SU-DHL-6 (cell line): ENCODE results near the gene CADM2.

ENCODE experiments used
- H2AFZ ChIP-seq: fragments of 200-600 bp; sonication (generic); 2 replicates; pipeline ENCODE4 v1.6.1; 2014; ENCODE audit warnings: low read depth, mild to moderate bottlenecking, moderate library complexity, mixed read lengths, antibody characterized with exemption, low read length; ENCODE audit not compliant: severe bottlenecking
- H3F3A ChIP-seq: fragments of 200-600 bp; shearing (Covaris generic); 2 replicates; pipeline ENCODE4 v1.6.0; 2016; ENCODE audit warnings: antibody characterized with exemption, mild to moderate bottlenecking; ENCODE audit not compliant: insufficient read depth
- H3K27ac ChIP-seq: fragments of 200-600 bp; sonication (generic); 2 replicates; pipeline ENCODE4 v1.5.1; 2016; ENCODE audit warnings: low read depth, mild to moderate bottlenecking, low read length, moderate library complexity, mixed read lengths
- H3K27me3 ChIP-seq: fragments of 200-600 bp; sonication (generic), shearing (Covaris generic); 2 replicates; pipeline ENCODE4 v1.6.0; 2014; ENCODE audit warnings: mild to moderate bottlenecking, low read length
- H3K36me3 ChIP-seq: fragments of 200-600 bp; sonication (generic); 2 replicates; pipeline ENCODE4 v1.6.1; 2014; ENCODE audit warnings: mild to moderate bottlenecking, low read length, mixed read lengths
- H3K4me2 ChIP-seq: fragments of 300-600, 200-600 bp; shearing (Covaris generic), sonication (generic); 2 replicates; pipeline ENCODE4 v1.6.0; 2014; ENCODE audit warnings: low read length, low read depth, mild to moderate bottlenecking; ENCODE audit not compliant: poor library complexity, severe bottlenecking
- H3K4me3 ChIP-seq: fragments of 200-600 bp; sonication (generic); 2 replicates; pipeline ENCODE4 v1.5.1; 2014; ENCODE audit warnings: antibody characterized with exemption, low read length, mild to moderate bottlenecking, mixed read lengths; ENCODE audit not compliant: insufficient read depth, poor library complexity, severe bottlenecking
- H3K79me2 ChIP-seq: fragments of 200-600 bp; sonication (generic); 2 replicates; pipeline ENCODE4 v1.6.1; 2014; ENCODE audit warnings: mild to moderate bottlenecking, low read length, moderate library complexity; ENCODE audit not compliant: insufficient read depth
- H3K9ac ChIP-seq: fragments of 200-600 bp; sonication (generic); 2 replicates; pipeline ENCODE4 v1.7.0; 2014; ENCODE audit warnings: mild to moderate bottlenecking, low read length
- H3K9me2 ChIP-seq: fragments of 200-600 bp; sonication (generic); replicated peaks from 2 replicates; pipeline ENCODE4 v1.6.1; 2014; ENCODE audit warnings: low read length; ENCODE audit not compliant: insufficient read depth
- H3K9me3 ChIP-seq: fragments of 200-600 bp; sonication (generic); 2 replicates; pipeline ENCODE4 v1.6.1; 2014; ENCODE audit warnings: low read length, mixed read lengths; ENCODE audit not compliant: insufficient read depth
- H4K20me1 ChIP-seq: fragments of 200-600 bp; sonication (generic); 2 replicates; pipeline ENCODE4 v1.6.1; 2014; ENCODE audit warnings: low read depth, mild to moderate bottlenecking, antibody characterized with exemption, low read length, moderate library complexity, mixed read lengths
- CTCF ChIP-seq: fragments of 200-600 bp; sonication (generic); IDR thresholded peaks from one replicate; pipeline ENCODE4 v1.5.1; 2017; ENCODE audit warnings: antibody characterized with exemption, mild to moderate bottlenecking, low read length, moderate library complexity; ENCODE audit not compliant: insufficient read depth, poor library complexity, severe bottlenecking
- EZH2phosphoT487 ChIP-seq: fragments of 200-600 bp; sonication (generic), shearing (Covaris generic); conservative IDR thresholded peaks from 2 replicates; pipeline ENCODE4 v1.6.1; 2018; ENCODE audit warnings: mild to moderate bottlenecking, antibody characterized with exemption, low read length, moderate library complexity, mixed read lengths

The CADM2 gene

GRCh38 chr3:85933326-85933725, 974.5 kb downstream of the CADM2 start:
- Histone ChIP-seq H3K9ac (no peak overlapping the region), H4K20me1 (no peaks in the 10 kb centered on the region), H2AFZ (no peak overlapping the region), H3K79me2 (no peaks in the 10 kb centered on the region), H3K9me3 (no peaks in the 10 kb centered on the region), H3F3A (no peaks in the 10 kb centered on the region), H3K4me3 (no peak overlapping the region), H3K4me2 (no peak overlapping the region), H3K36me3 (no peaks in the 10 kb centered on the region), H3K27me3 (no peaks in the 10 kb centered on the region), H3K27ac (no peak overlapping the region), H3K9me2 (no peaks in the 10 kb centered on the region)
- TF ChIP-seq EZH2phosphoT487 (no peak), CTCF (no peak)

DNA sequence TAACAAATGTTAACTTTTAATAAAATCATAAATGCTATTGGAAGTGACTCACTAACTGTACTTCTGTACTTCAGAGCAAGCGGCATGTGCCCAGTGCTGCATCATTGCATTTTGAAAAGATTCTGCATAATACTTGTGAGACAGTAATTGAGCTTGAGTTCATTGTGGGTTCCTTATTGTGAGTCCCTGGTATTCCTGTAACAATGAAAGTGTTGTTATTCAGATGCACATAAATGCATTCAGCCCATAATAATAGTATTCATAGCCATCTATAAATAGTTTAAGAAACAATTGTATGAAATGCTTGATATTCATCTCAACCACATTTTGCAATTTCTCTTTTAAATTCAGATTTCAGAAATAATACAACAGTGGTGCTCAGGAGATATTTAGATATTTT, 976.4 kb downstream of the CADM2 start:
- H3F3A ChIP-seq = no peaks in the 10 kb centered on the region
- no peaks in the 10 kb centered on the region for H3K27me3 ChIP-seq
- no peak overlapping the region for H3K4me2 ChIP-seq
- H3K9me2 ChIP-seq = no peaks in the 10 kb centered on the region
- H3K9me3 ChIP-seq = no peaks in the 10 kb centered on the region
- no peak overlapping the region for H2AFZ ChIP-seq
- H3K4me3 ChIP-seq = no peak overlapping the region
- H3K27ac ChIP-seq = no peak overlapping the region
- H3K79me2 ChIP-seq = no peaks in the 10 kb centered on the region
- H3K9ac ChIP-seq = no peak overlapping the region
- H4K20me1 ChIP-seq = no peaks in the 10 kb centered on the region
- H3K36me3 ChIP-seq = no peaks in the 10 kb centered on the region
- TF ChIP-seq EZH2phosphoT487 = no peak
- no peak for TF ChIP-seq CTCF

DNA sequence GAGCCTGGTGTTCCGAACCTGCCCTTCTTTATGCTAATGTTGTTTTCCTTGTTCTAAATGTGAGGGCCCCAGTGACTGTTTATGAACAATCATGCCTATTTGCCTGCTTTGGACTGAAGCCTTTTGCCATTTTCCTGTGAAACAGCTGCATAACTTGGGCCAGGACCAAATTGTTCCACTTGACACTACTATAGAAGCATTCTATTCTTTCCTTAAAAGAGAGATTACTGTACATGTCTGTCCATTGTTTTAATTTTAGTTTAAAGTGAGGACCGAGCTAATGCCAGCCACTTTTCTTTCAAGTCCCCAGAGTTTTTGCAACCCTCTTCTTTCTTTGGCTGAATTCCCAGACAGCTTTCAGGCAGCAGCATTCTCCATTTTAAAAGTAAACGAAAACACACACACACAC, 980.3 kb downstream of the CADM2 start:
- H3K4me2 ChIP-seq = no peak overlapping the region

More for the DNA sequence above, 980.3 kb downstream of the CADM2 start:
- Histone ChIP-seq H3K9me2 (no peaks in the 10 kb centered on the region), H2AFZ (no peak overlapping the region), H3K27me3 (no peaks in the 10 kb centered on the region), H3K4me3 (no peak overlapping the region), H3K79me2 (no peaks in the 10 kb centered on the region), H3K9me3 (no peaks in the 10 kb centered on the region), H3F3A (no peaks in the 10 kb centered on the region), H3K9ac (no peak overlapping the region), H3K36me3 (no peaks in the 10 kb centered on the region), H3K27ac (no peak overlapping the region), H4K20me1 (no peaks in the 10 kb centered on the region)
- TF ChIP-seq CTCF = no peak
- TF ChIP-seq EZH2phosphoT487 = no peak
